HepG2 (cell line): ENCODE data around the gene FAM72D. TPM values are rescaled to one million over a fixed set of nuclear protein-coding genes. Genes with fewer than 3 reads are reported as not detected.
"Not testable (repeated sequence)": the region's sequence is repeated elsewhere in the genome, so short reads cannot be mapped to it uniquely, and the experiment has no call there.

Experiments
- ATAC-seq: fragments of 200-7000 bp; cut with Tn5 transposase; 3 replicates; pipeline ENCODE4 v1.9.1; 2020; ENCODE audit warnings: mild to moderate bottlenecking, moderate library complexity
- BruUV-seq: library from RNA; stranded (reverse); fragments of 400-500 nt; replicated peaks from 2 replicates; lab custom pipeline; 2021; lab: Mats Ljungman, UMichigan
- CTCF ChIA-PET: fragments of 300-600 bp; formaldehyde crosslinking; extraction: SDS; loops from one replicate; lab custom pipeline; 2021; ENCODE audit warnings: low total read pairs, inconsistent platforms, low intra/inter-chr PET ratio; lab: Yijun Ruan, JAX
- POLR2A ChIA-PET: fragments of 350-600 bp; sonication (Branson Sonifier 250); formaldehyde crosslinking; loops from one replicate; lab custom pipeline; 2020; ENCODE audit warnings: antibody characterized with exemption, inconsistent platforms; lab: Yijun Ruan, JAX
- DNase-seq: peaks from one replicate; pipeline ENCODE4 v3.0.0-alpha.2; 2015; ENCODE audit warnings: low spot score
- FAIRE-seq: peaks from 3 replicates; lab custom pipeline; 2011; peaks lifted over from hg19 to GRCh38; lab: Jason Lieb, UNC
- H2AFZ ChIP-seq: one replicate; pipeline ENCODE4 v1.6.1; 2011; ENCODE audit warnings: low read length, inconsistent platforms
- H3K27ac ChIP-seq: fragments of 300-600 bp; 3 replicates; pipeline ENCODE4 v1.8.0; 2011; ENCODE audit warnings: mixed run types, mild to moderate bottlenecking, mixed read lengths, low read length, inconsistent platforms; ENCODE audit not compliant: insufficient read depth; ENCODE audit errors: extremely low read length
- H3K27me3 ChIP-seq, 2 experiments: fragments of 200-600 bp in 1 of 2; 2 replicates in 1 of 2; 3 replicates in 1 of 2; pipeline versions ENCODE4 v1.6.0 to v1.8.0; 2011; ENCODE audit warnings: low read length in 2 of 2, mild to moderate bottlenecking in 2 of 2, moderate library complexity in 2 of 2, inconsistent platforms in 1 of 2; ENCODE audit not compliant: insufficient read depth in 2 of 2, control insufficient read depth in 1 of 2
- H3K36me3 ChIP-seq, 2 experiments: fragments of 200-600 bp in 1 of 2; replicated peaks in 1 of 2; 2 replicates in 1 of 2; 3 replicates in 1 of 2; pipeline versions ENCODE4 v1.5.1 to v1.8.0; 2011; ENCODE audit warnings: low read length in 2 of 2, inconsistent platforms in 1 of 2; ENCODE audit not compliant: insufficient read depth in 2 of 2, control insufficient read depth in 1 of 2
- H3K4me1 ChIP-seq: 2 replicates; pipeline ENCODE4 v1.5.1; 2012; ENCODE audit warnings: low read length, inconsistent platforms; ENCODE audit not compliant: insufficient read depth
- H3K4me2 ChIP-seq: 2 replicates; pipeline ENCODE4 v1.6.0; 2011; ENCODE audit warnings: low read depth, low read length, inconsistent platforms
- H3K4me3 ChIP-seq, 3 experiments: fragments of 200-600 bp in 1 of 3; sonication (generic), shearing (Covaris generic) in 1 of 3; replicated peaks in 1 of 3; 2 replicates each; pipeline ENCODE4 v1.5.1; 2011 to 2016; ENCODE audit warnings: low read length in 3 of 3, inconsistent platforms in 2 of 3, low read depth in 2 of 3, mild to moderate bottlenecking in 2 of 3, control low read depth in 1 of 3, mixed read lengths in 1 of 3; ENCODE audit not compliant: insufficient read depth in 1 of 3
- H3K79me2 ChIP-seq: one replicate; pipeline ENCODE4 v1.6.1; 2011; ENCODE audit warnings: low read length, inconsistent platforms; ENCODE audit not compliant: insufficient read depth
- H3K9ac ChIP-seq: 2 replicates; pipeline ENCODE4 v1.6.0; 2011; ENCODE audit warnings: mild to moderate bottlenecking, low read depth, low read length, inconsistent platforms; ENCODE audit not compliant: insufficient read depth
- H3K9me3 ChIP-seq: 2 replicates; pipeline ENCODE4 v1.5.1; 2012; ENCODE audit warnings: mild to moderate bottlenecking, low read length
- H4K20me1 ChIP-seq: 2 replicates; pipeline ENCODE4 v1.6.0; 2011; ENCODE audit warnings: inconsistent platforms, mild to moderate bottlenecking, low read length, moderate library complexity; ENCODE audit not compliant: insufficient read depth
- WGBS: methylation state at CpG from one replicate; pipeline ENCODE4 v1.1.6; 2017; ENCODE audit warnings: low lambda C conversion rate; 5-methylcytosine and 5-hydroxymethylcytosine counted together
- in situ Hi-C: cut with HindIII; loops from 2 replicates; pipeline ENCODE4 v1.10.0; 2017; ENCODE audit warnings: low pct_unique_long_range_greater_than_20kb; ENCODE audit not compliant: extremely low pct_ligation_motif_present
- intact Hi-C: fragments of 100-400 bp; cut with micrococcal nuclease; formaldehyde crosslinking; loops from one replicate; pipeline ENCODE4 v1.10.0; 2022; ENCODE audit not compliant: unreplicated experiment
- polyA plus RNA-seq, 8 experiments: library from polyadenylated mRNA; depleted of rRNA in 3 of 8; stranded (reverse) in 7 of 8; unstranded in 1 of 8; fragments of >200 nt; fragmentation: Illumina TruSeq in 4 of 8; extraction: Trizol in 4 of 8; gene quantifications; 2 replicates each; pipeline versions ENCODE4 v1.2.1 to v1.2.3, GENCODE V29; 2011 to 2016; ENCODE audit warnings: low read depth in 4 of 8, missing spikeins in 1 of 8, mixed read lengths in 1 of 8; ENCODE audit not compliant: insufficient read depth in 1 of 8
- total RNA-seq, 5 experiments: library from RNA; depleted of rRNA; stranded (reverse); fragments of >200 nt; fragmentation: Illumina TruSeq; extraction: Trizol; gene quantifications; 2 replicates each; pipeline ENCODE4 v1.2.3, GENCODE V29; 2016; ENCODE audit warnings: low read depth in 1 of 5

The FAM72D gene
- total and polyA plus RNA-seq, 2 of the 13 experiments (the other 11 are each of a cell fraction or from before 2014, with no cell fraction given) = 3.7 to 4.4 TPM

DNA sequence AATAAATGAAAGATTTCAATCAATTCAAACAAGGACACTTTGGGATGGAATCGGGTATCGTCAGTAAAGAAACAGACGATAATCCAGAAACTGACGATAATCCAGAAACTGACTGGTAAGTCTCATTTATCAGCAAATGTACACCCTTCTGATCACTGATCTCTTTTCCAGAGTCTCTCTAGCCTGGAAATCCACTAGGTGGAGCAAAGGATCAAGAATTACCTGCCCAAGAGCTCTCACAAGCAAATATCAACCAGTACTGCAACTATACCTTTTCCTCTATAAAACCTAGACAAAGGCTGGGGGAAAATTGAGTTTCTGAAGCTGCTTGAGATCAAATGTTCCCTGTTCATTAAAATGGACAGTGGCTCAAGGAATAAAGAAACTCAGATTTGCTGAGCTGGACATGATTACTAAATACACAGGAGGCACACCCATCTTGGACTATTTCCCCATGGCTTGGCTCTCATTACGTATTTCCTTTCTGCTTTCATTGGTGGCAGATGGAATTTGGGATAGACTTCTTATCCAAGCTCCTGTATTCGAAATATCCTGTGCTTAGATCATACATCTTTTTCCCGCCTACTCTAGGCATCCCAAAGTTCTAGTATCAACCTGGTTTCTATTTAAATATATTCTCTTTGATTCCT, 28.3 kb downstream of the FAM72D start:
- no CpG with 5 or more reads among the region's 7 CpGs for WGBS
- BruUV-seq, H3K9ac ChIP-seq, H2AFZ ChIP-seq, H3K4me3 ChIP-seq, H3K9me3 ChIP-seq, POLR2A ChIA-PET, H3K27ac ChIP-seq, FAIRE-seq, in situ Hi-C loops, H4K20me1 ChIP-seq, H3K4me2 ChIP-seq, DNase-seq, intact Hi-C loops, H3K36me3 ChIP-seq, H3K4me1 ChIP-seq, CTCF ChIA-PET, H3K27me3 ChIP-seq, H3K79me2 ChIP-seq: not testable (repeated sequence)
- peak; percentile 76 for ATAC-seq

DNA sequence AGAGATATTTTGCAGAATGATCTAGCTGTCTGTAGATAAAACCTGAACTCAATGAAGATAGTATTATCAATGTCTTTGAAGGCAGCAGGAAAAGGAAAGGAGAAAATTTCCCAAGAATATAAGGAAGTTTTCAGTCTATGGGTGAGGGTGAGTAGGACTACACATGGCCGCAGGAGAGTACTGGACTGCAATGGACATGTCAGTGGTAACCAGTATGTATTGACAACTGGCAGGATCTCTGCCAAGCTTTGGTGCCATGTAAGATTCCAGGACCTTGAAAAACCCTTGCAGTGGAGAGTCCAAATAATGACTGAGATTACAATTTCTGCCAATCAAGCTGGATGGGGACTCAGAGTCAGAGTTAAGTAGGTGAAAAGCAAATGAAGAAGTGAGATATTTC, 29.3 kb downstream of the FAM72D start:
- in situ Hi-C loops, H3K9me3 ChIP-seq, H3K36me3 ChIP-seq, FAIRE-seq, H3K4me3 ChIP-seq, POLR2A ChIA-PET, H4K20me1 ChIP-seq, H3K9ac ChIP-seq, ATAC-seq, H2AFZ ChIP-seq, H3K27me3 ChIP-seq, BruUV-seq, intact Hi-C loops, H3K4me2 ChIP-seq, DNase-seq, CTCF ChIA-PET, H3K79me2 ChIP-seq, H3K4me1 ChIP-seq, H3K27ac ChIP-seq: not testable (repeated sequence)
- WGBS = no CpG with 5 or more reads among the region's 1 CpG

GRCh38 chr1:145127144-145127543, 31.4 kb downstream of the FAM72D start:
- intact Hi-C loops, H3K27me3 ChIP-seq, H2AFZ ChIP-seq, in situ Hi-C loops, FAIRE-seq, H3K4me3 ChIP-seq, DNase-seq, POLR2A ChIA-PET, H3K4me2 ChIP-seq, CTCF ChIA-PET, H3K9me3 ChIP-seq, ATAC-seq, H4K20me1 ChIP-seq, H3K9ac ChIP-seq, H3K79me2 ChIP-seq, H3K27ac ChIP-seq, BruUV-seq, H3K4me1 ChIP-seq, H3K36me3 ChIP-seq: not testable (repeated sequence)

DNA sequence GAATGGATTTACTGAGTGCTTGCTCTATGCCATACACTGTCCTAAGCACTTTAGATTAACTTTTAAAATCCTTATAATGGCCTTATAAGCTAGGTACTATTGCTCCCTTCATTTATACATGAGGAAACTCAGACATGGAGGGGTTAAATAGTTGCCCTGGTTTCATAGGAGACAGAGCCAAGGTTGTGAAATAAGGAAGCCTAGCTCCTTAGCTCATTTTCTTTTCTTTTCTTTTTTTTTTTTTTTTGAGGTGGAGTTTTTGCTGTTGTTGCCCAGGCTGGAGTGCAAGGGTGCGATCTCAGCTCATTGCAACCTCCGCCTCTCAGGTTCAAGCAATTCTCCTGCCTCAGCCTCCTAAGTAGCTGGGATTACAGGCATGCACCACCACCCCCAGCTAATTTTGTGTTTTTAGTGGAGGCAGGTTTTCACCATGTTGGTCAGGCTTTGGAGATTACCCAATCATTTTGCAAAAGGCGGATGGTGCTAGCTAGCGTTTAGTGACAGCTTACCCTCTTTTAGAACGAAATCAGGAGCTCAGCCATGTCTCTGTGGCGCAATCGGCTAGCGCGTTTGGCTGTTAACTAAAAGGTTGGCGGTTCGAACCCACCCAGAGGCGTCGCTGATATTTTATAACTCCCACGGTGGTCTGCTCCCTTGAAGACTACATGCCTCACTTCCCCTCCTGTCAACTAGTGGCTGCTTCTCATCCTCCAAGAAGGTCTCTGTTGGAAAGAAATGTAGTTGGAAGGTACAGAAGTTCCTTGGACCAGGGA, 33.1 kb downstream of the FAM72D start:
- H3K4me2 ChIP-seq, H3K4me3 ChIP-seq, H3K9me3 ChIP-seq, H2AFZ ChIP-seq, CTCF ChIA-PET, DNase-seq, H3K27me3 ChIP-seq, ATAC-seq, H3K79me2 ChIP-seq, FAIRE-seq, H3K9ac ChIP-seq, POLR2A ChIA-PET, intact Hi-C loops, H3K27ac ChIP-seq, H3K4me1 ChIP-seq, in situ Hi-C loops, H4K20me1 ChIP-seq, H3K36me3 ChIP-seq, BruUV-seq: not testable (repeated sequence)
- 36% methylated on average over 3 of the region's 14 CpGs for WGBS
